Right lobe of liver (tissue), 4 donors: ENCODE data around the gene KAZN.
"Not testable (repeated sequence)": the region's sequence is repeated elsewhere in the genome, so short reads cannot be mapped to it uniquely, and the experiment has no call there.

ENCODE experiments used
- POLR2A ChIP-seq: fragments of 450-650 bp; IDR thresholded peaks from one replicate; pipeline ENCODE4 v1.6.1; 2017; ENCODE audit warnings: antibody characterized with exemption, mild to moderate bottlenecking
- TF ChIP-seq, protein P1 (sequence below), 4 donors: fragments of 200-600 bp in 3 of 4; fragments of 450-650 bp in 1 of 4; IDR thresholded peaks; one replicate each; pipeline versions ENCODE4 v1.5.1 to v1.8.0; 2016 to 2022; ENCODE audit warnings: antibody characterized with exemption in 4 of 4, mild to moderate bottlenecking in 2 of 4
- donor health status: DM: no; HTN: no; CAD: no.
- donor health status: DM: no; HTN: no; CAD: no.
- donor health status: DM: no; HTN: yes; CAD: no.

DNA sequence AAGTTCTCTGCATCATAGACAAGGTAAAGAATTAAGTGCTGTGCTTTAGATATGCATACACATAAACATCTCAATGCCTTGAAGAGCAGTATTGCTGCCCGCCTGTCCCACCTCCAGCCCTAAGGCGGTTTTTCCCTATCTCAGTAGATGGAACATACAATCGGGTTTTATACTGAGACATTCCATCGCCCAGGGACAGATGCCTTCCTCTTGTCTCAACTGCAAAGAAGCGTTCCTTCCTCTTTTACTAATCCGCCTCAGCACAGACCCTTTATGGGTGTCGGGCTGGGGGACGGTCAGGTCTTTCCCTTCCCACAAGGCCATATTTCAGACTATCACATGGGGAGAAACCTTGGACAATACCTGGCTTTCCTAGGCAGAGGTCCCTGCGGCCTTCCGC, 537.1 kb downstream of the KAZN start:
- TF ChIP-seq, protein P1, sequence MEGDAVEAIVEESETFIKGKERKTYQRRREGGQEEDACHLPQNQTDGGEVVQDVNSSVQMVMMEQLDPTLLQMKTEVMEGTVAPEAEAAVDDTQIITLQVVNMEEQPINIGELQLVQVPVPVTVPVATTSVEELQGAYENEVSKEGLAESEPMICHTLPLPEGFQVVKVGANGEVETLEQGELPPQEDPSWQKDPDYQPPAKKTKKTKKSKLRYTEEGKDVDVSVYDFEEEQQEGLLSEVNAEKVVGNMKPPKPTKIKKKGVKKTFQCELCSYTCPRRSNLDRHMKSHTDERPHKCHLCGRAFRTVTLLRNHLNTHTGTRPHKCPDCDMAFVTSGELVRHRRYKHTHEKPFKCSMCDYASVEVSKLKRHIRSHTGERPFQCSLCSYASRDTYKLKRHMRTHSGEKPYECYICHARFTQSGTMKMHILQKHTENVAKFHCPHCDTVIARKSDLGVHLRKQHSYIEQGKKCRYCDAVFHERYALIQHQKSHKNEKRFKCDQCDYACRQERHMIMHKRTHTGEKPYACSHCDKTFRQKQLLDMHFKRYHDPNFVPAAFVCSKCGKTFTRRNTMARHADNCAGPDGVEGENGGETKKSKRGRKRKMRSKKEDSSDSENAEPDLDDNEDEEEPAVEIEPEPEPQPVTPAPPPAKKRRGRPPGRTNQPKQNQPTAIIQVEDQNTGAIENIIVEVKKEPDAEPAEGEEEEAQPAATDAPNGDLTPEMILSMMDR (IDR thresholded peaks at IDR 0.05), result not testable (repeated sequence)
- not testable (repeated sequence) for TF ChIP-seq POLR2A
